ENCODE data around the gene ADK.

- no peak for TF ChIP-seq POLR2A (IDR thresholded peaks at IDR 0.05)
- TF ChIP-seq, protein P1, sequence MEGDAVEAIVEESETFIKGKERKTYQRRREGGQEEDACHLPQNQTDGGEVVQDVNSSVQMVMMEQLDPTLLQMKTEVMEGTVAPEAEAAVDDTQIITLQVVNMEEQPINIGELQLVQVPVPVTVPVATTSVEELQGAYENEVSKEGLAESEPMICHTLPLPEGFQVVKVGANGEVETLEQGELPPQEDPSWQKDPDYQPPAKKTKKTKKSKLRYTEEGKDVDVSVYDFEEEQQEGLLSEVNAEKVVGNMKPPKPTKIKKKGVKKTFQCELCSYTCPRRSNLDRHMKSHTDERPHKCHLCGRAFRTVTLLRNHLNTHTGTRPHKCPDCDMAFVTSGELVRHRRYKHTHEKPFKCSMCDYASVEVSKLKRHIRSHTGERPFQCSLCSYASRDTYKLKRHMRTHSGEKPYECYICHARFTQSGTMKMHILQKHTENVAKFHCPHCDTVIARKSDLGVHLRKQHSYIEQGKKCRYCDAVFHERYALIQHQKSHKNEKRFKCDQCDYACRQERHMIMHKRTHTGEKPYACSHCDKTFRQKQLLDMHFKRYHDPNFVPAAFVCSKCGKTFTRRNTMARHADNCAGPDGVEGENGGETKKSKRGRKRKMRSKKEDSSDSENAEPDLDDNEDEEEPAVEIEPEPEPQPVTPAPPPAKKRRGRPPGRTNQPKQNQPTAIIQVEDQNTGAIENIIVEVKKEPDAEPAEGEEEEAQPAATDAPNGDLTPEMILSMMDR (IDR thresholded peaks at IDR 0.05): no peak
Observed at GRCh38 chr10:74178042-74178791, 27.2 kb downstream of the ADK start.

Data from lower leg skin (tissue), 3 donors.